K562 (cell line): ENCODE measurements around the gene ZNF319. TPM values are rescaled to one million over a fixed set of nuclear protein-coding genes. Genes with fewer than 3 reads are reported as not detected.

Source experiments
- ATAC-seq: fragments of 200-7000 bp; cut with Tn5 transposase; 3 replicates; pipeline ENCODE4 v1.9.1; 2020; ENCODE audit warnings: moderate library complexity
- BruUV-seq: library from RNA; stranded (reverse); fragments of 400-500 nt; replicated peaks from 2 replicates; lab custom pipeline; 2021; lab: Mats Ljungman, UMichigan
- CTCF ChIA-PET: fragments of 300-600 bp; formaldehyde crosslinking; extraction: SDS; loops from one replicate; lab custom pipeline; 2021; ENCODE audit warnings: low intra/inter-chr PET ratio; lab: Yijun Ruan, JAX
- POLR2A ChIA-PET: fragments of 300-600, 350-650 bp; sonication (Branson Sonifier 250); formaldehyde crosslinking; extraction: SDS; loops from one replicate; lab custom pipeline; 2021; ENCODE audit warnings: antibody characterized with exemption, inconsistent platforms; lab: Yijun Ruan, JAX
- DNase-seq, 4 experiments: peaks; one replicate each; pipeline versions ENCODE4 v3.0.0 to v3.0.0-alpha.2; 2011 to 2018; ENCODE audit warnings: low spot score in 3 of 4, mixed read lengths in 3 of 4; ENCODE audit errors: extremely low read depth in 1 of 4
- FAIRE-seq: peaks from 2 replicates; lab custom pipeline; 2011; peaks lifted over from hg19 to GRCh38; lab: Jason Lieb, UNC
- H2AFZ ChIP-seq: 2 replicates; pipeline ENCODE4 v1.6.0; 2011; ENCODE audit warnings: low read depth, low read length, control low read depth, inconsistent platforms
- H3K27ac ChIP-seq: fragments of 200-600 bp; 3 replicates; pipeline ENCODE4 v1.8.0; 2011; ENCODE audit warnings: low read depth, mild to moderate bottlenecking, control low read depth, inconsistent platforms, low read length, moderate library complexity, mixed read lengths; ENCODE audit errors: extremely low read depth
- H3K27me3 ChIP-seq, 2 experiments: fragments of 300-600 bp in 1 of 2; 2 replicates in 1 of 2; 3 replicates in 1 of 2; pipeline versions ENCODE4 v1.6.0 to v1.8.0; 2011; ENCODE audit warnings: inconsistent platforms in 2 of 2, low read length in 2 of 2, mild to moderate bottlenecking in 1 of 2, mixed read lengths in 1 of 2, moderate library complexity in 1 of 2; ENCODE audit not compliant: control insufficient read depth in 2 of 2, insufficient read depth in 2 of 2
- H3K36me3 ChIP-seq: fragments of 300-600 bp; 3 replicates; pipeline ENCODE4 v1.8.0; 2011; ENCODE audit warnings: mild to moderate bottlenecking, low read length, inconsistent platforms; ENCODE audit not compliant: control insufficient read depth, insufficient read depth
- H3K4me1 ChIP-seq, 2 experiments: fragments of 200-600 bp in 1 of 2; replicated peaks in 1 of 2; 2 replicates in 1 of 2; 3 replicates in 1 of 2; pipeline versions ENCODE4 v1.5.1 to v1.8.0; 2011; ENCODE audit warnings: inconsistent platforms in 2 of 2, low read length in 2 of 2, mild to moderate bottlenecking in 1 of 2, mixed read lengths in 1 of 2, moderate library complexity in 1 of 2; ENCODE audit not compliant: control insufficient read depth in 2 of 2, insufficient read depth in 2 of 2
- H3K4me2 ChIP-seq: 2 replicates; pipeline ENCODE4 v1.6.1; 2011; ENCODE audit warnings: low read length, control low read depth, inconsistent platforms, mixed read lengths; ENCODE audit not compliant: insufficient read depth
- H3K4me3 ChIP-seq: fragments of 200-600 bp; sonication (generic), shearing (Covaris generic); 2 replicates; pipeline ENCODE4 v1.5.1; 2016; ENCODE audit warnings: control low read depth, inconsistent platforms
- H3K79me2 ChIP-seq: fragments of 200-600 bp; 3 replicates; pipeline ENCODE4 v1.8.0; 2011; ENCODE audit warnings: low read length, inconsistent platforms; ENCODE audit not compliant: control insufficient read depth, insufficient read depth
- H3K9ac ChIP-seq, 2 experiments: 2 replicates each; pipeline versions ENCODE4 v1.6.0 to v1.6.1; 2011; ENCODE audit warnings: low read depth in 2 of 2, low read length in 2 of 2, control low read depth in 1 of 2, inconsistent platforms in 1 of 2, mild to moderate bottlenecking in 1 of 2, mixed read lengths in 1 of 2; ENCODE audit not compliant: insufficient read depth in 1 of 2
- H3K9me1 ChIP-seq: one replicate; pipeline ENCODE4 v1.6.0; 2011; ENCODE audit warnings: inconsistent platforms, mild to moderate bottlenecking, low read length, moderate library complexity; ENCODE audit not compliant: control insufficient read depth, insufficient read depth
- H3K9me3 ChIP-seq: replicated peaks from 2 replicates; pipeline ENCODE4 v1.5.1; 2011; ENCODE audit warnings: low read depth, low read length, inconsistent platforms; ENCODE audit not compliant: control insufficient read depth, insufficient read depth
- H4K20me1 ChIP-seq: replicated peaks from 2 replicates; pipeline ENCODE4 v1.6.1; 2011; ENCODE audit warnings: low read length, inconsistent platforms, mixed read lengths; ENCODE audit not compliant: control insufficient read depth, insufficient read depth
- ARNT ChIP-seq, 2 experiments: fragments of 450-650 bp; IDR thresholded peaks; 2 replicates each; pipeline ENCODE4 v1.6.1; 2016; ENCODE audit warnings: mild to moderate bottlenecking in 1 of 2
- BHLHE40 ChIP-seq: IDR thresholded peaks from 2 replicates; pipeline ENCODE4 v1.6.1; 2011; ENCODE audit warnings: low read length, improper control_type of control experiment
- DPF2 ChIP-seq: fragments of 450-650 bp; IDR thresholded peaks from 2 replicates; pipeline ENCODE4 v1.6.1; 2016
- ELF2 ChIP-seq: fragments of 250-450 bp; sonication (Bioruptor Pico); IDR thresholded peaks from 2 replicates; pipeline ENCODE4 v1.5.0; 2021; ENCODE audit warnings: mild to moderate bottlenecking
- EP400 ChIP-seq: fragments of 450-650 bp; IDR thresholded peaks from 2 replicates; pipeline ENCODE4 v1.6.1; 2017; ENCODE audit warnings: antibody characterized with exemption, mild to moderate bottlenecking, moderate library complexity
- GABPB1 ChIP-seq: sonication (generic); formaldehyde crosslinking; IDR thresholded peaks from 2 replicates; pipeline ENCODE4 v1.8.0; 2022; ENCODE audit warnings: mild to moderate bottlenecking, missing genetic modification reagents
- HNRNPLL ChIP-seq: fragments of 200-400 bp; formaldehyde crosslinking; IDR thresholded peaks from 2 replicates; pipeline ENCODE4 v1.6.1; 2017; ENCODE audit warnings: low read length, low read depth, mild to moderate bottlenecking; ENCODE audit not compliant: poor library complexity, severe bottlenecking
- IRF2 ChIP-seq: sonication (generic); formaldehyde crosslinking; IDR thresholded peaks from 2 replicates; pipeline ENCODE4 v1.8.1; 2022; ENCODE audit warnings: mild to moderate bottlenecking, missing genetic modification reagents
- KDM2B ChIP-seq: fragments of 250-450 bp; sonication (Bioruptor Pico); IDR thresholded peaks from 2 replicates; pipeline ENCODE4 v1.8.0; 2021; ENCODE audit warnings: mild to moderate bottlenecking, moderate library complexity
- KDM5B ChIP-seq: fragments of 200-600 bp; sonication (generic); IDR thresholded peaks from 2 replicates; pipeline ENCODE4 v1.6.1; 2012; ENCODE audit warnings: low read depth, mild to moderate bottlenecking, moderate library complexity, low read length, control low read depth, inconsistent platforms; ENCODE audit not compliant: insufficient replicate concordance
- MXI1 ChIP-seq: IDR thresholded peaks from 2 replicates; pipeline ENCODE4 v1.6.1; 2011; ENCODE audit warnings: low read depth, mild to moderate bottlenecking, improper control_type of control experiment, low read length
- SMC3 ChIP-seq: conservative IDR thresholded peaks from 2 replicates; pipeline ENCODE4 v1.6.1; 2011; ENCODE audit warnings: low read depth, low read length, improper control_type of control experiment; ENCODE audit not compliant: insufficient read depth
- TSC22D4 ChIP-seq: fragments of 450-650 bp; IDR thresholded peaks from 2 replicates; pipeline ENCODE4 v1.6.1; 2016; ENCODE audit warnings: missing genetic modification characterization, missing biosample characterization, control low read depth
- YBX1 ChIP-seq: fragments of 450-650 bp; IDR thresholded peaks from 2 replicates; pipeline ENCODE4 v1.7.1; 2016; ENCODE audit warnings: mild to moderate bottlenecking
- ZFPM2 ChIP-seq: fragments of 250-450 bp; sonication (Bioruptor Pico); IDR thresholded peaks from 2 replicates; pipeline ENCODE4 v1.5.1; 2022; ENCODE audit warnings: mild to moderate bottlenecking
- WGBS: fragments of 100-300 bp; shearing (Covaris generic); methylation state at CpG from one replicate; pipeline ENCODE4 v1.1.6; 2016; ENCODE audit warnings: low coverage, mixed read lengths; ENCODE audit not compliant: insufficient coverage; ENCODE audit errors: missing lambda C conversion rate; 5-methylcytosine and 5-hydroxymethylcytosine counted together
- in situ Hi-C: fragments of 300-500 bp; cut with MboI; formaldehyde crosslinking; loops from 4 replicates; pipeline ENCODE4 v1.15.0; 2018; ENCODE audit warnings: inconsistent platforms, mixed read lengths
- intact Hi-C: fragments of 100-400 bp; cut with micrococcal nuclease; formaldehyde crosslinking; loops from 2 replicates; pipeline ENCODE4 v1.14.2; 2022
- polyA plus RNA-seq, 8 experiments: library from polyadenylated mRNA; depleted of rRNA in 4 of 8; stranded (reverse) in 5 of 8; unstranded in 3 of 8; fragments of >200 nt; fragmentation: Nextera tagmentation in 2 of 8; fragmentation: Illumina TruSeq in 1 of 8; extraction: Ambion mirVana in 2 of 8; extraction: Trizol in 1 of 8; gene quantifications; 2 replicates each; pipeline versions ENCODE4 v1.2.1 to v1.2.3, GENCODE V29; 2011 to 2014; ENCODE audit warnings: inconsistent platforms in 1 of 8, missing spikeins in 1 of 8
- total RNA-seq, 7 experiments: library from RNA; depleted of rRNA in 6 of 7; stranded (reverse); fragments of >200 nt in 6 of 7; fragmentation: Illumina TruSeq in 2 of 7; extraction: Trizol in 2 of 7; gene quantifications; 2 replicates each; pipeline versions ENCODE4 v1.2.1 to v1.2.3, GENCODE V29; 2011 to 2021; ENCODE audit warnings: low replicate concordance in 1 of 7
- TF ChIP-seq, protein P1 (sequence below): sonication (generic); formaldehyde crosslinking; IDR thresholded peaks from 2 replicates; pipeline ENCODE4 v1.8.1; 2022; ENCODE audit warnings: missing genetic modification reagents

ZNF319 gene
- total and polyA plus RNA-seq, 9 of the 15 experiments (the other 6 are each of a cell fraction or from before 2014, with no cell fraction given), result 0.20 to 5.7 (median 1.4) TPM

DNA sequence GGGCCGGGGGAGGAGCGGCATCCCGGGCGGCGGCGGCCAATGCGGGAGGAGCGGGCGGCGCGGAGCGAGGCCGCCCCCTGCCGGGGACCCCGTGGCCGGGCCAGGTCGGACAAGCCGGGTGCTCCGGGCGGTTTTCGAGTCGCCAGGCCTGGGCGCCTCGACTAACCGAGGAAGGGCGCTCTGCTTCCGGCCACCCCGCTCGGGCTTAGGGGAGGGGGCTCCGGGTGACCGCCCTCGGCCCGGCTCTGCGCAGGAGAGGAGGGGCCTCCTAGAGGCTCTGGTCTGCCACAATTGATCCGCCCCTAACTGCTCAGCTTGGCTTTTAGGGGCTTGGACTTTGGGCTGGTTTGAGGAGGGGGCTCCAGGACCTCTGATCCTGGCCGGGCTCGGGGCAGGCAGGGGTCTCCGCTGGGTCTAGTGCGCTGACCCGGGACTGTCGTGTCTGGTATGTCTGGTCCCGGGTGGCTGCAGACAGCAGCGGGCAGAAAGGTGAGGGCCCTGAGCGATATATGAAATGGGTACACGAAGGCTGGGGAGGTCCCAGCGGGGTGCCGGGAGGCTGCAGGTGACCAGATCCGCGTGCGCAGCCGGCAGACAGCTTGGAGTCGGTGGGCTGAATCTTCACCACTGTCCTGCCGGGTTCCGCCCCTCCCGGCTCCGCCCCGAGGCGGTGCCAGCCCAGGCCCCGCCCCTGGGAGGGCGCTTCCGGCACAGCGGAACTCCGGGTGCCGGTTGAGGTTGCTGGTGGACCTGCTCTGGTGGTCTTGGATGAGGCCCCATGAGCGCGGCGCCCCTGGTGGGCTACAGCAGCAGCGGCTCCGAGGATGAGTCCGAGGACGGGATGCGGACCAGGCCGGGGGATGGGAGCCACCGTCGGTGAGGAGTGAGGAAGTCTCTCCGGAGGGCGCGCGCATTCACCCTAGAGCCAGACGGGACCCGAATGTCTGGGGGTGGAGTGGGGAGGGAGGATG lies 519 bp upstream of the ZNF319 start, which contains the start of gene USB1:
USB1 (plus strand) TSS at position 702 of the 971 bp plus-strand sequence; CDS start at position 779, 77 bp downstream.
- peaks cover 5% of the 10 kb centered on the region for H4K20me1 ChIP-seq
- H3K27me3 ChIP-seq, result no peaks in the 10 kb centered on the region
- peaks cover 21 to 31% of the 10 kb centered on the region in 2 experiments; a peak in 4 of 5 replicates for H3K4me1 ChIP-seq
- H3K9me3 ChIP-seq, result no peaks in the 10 kb centered on the region
- peak within 1 kb of the TSS; percentile 84 for H3K4me2 ChIP-seq
- peak within 1 kb of the TSS; percentile 67 to 96 for H3K9ac ChIP-seq
- H3K27ac ChIP-seq, result peak within 1 kb of the TSS; percentile 71
- ChIA-PET POLR2A (interaction anchor here (0.6 to 0.8 kb wide), 3 partner anchors 24 to 128 kb away, joined by 3 read pairs; partner anchors contain the start of gene CFAP20), CTCF (interaction anchor here (0.5 to 3.2 kb wide), 4 partner anchors 93 to 244 kb away, joined by 3 to 33 read pairs (median 4); no protein-coding TSS in a partner anchor)
- BruUV-seq, result no TSS peak
- FAIRE-seq, result peak; percentile 93
- in situ Hi-C loops, result loop anchor here (5.0 to 10.0 kb wide), 2 partner anchors 99 to 246 kb away; no protein-coding TSS in a partner anchor
- ATAC-seq, result peak; percentile 94
- H3K36me3 ChIP-seq, result peaks cover 38% of the 10 kb centered on the region; the same call in 1 of the 3 replicates
- peak within 1 kb of the TSS; percentile 94 for H3K4me3 ChIP-seq
- peak; percentile 93 to 96 (median 95) for DNase-seq
- H3K9me1 ChIP-seq, result no peaks in the 10 kb centered on the region
- intact Hi-C loops, result loop anchor here (1.0 to 10.0 kb wide), 5 partner anchors 54 to 426 kb away; partner anchors contain the start of gene KATNB1
- WGBS, result 0% methylated on average over 36 of the region's 81 CpGs
- H2AFZ ChIP-seq, result peak within 1 kb of the TSS; percentile 96
- peaks cover 6% of the 10 kb centered on the region; the same call in 2 of the 3 replicates for H3K79me2 ChIP-seq
- no peak for TF ChIP-seq IRF2 (CRISPR knock-in tag)
- no peak for TF ChIP-seq YBX1
- TF ChIP-seq DPF2, result 0 out of 2 replicates have a peak, but pooled peaks have one; percentile 19
- no peak for TF ChIP-seq TSC22D4 (tag)
- TF ChIP-seq MXI1, result no peak
- peak; percentile 67 for TF ChIP-seq KDM5B
- TF ChIP-seq HNRNPLL, result no peak
- no peak for TF ChIP-seq EP400
- TF ChIP-seq ELF2 (CRISPR knock-in tag), result peak; percentile 57; the same call in 1 of the 2 replicates
- TF ChIP-seq KDM2B (CRISPR knock-in tag), result no peak
- TF ChIP-seq, protein P1, sequence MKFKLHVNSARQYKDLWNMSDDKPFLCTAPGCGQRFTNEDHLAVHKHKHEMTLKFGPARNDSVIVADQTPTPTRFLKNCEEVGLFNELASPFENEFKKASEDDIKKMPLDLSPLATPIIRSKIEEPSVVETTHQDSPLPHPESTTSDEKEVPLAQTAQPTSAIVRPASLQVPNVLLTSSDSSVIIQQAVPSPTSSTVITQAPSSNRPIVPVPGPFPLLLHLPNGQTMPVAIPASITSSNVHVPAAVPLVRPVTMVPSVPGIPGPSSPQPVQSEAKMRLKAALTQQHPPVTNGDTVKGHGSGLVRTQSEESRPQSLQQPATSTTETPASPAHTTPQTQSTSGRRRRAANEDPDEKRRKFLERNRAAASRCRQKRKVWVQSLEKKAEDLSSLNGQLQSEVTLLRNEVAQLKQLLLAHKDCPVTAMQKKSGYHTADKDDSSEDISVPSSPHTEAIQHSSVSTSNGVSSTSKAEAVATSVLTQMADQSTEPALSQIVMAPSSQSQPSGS (CRISPR knock-in tag), result 0 out of 2 replicates have a peak, but pooled peaks have one; percentile 13
- TF ChIP-seq BHLHE40, result peak; percentile 86
- TF ChIP-seq ARNT (IDR thresholded peaks at IDR 0.05), result no peak
- no peak for TF ChIP-seq ZFPM2 (CRISPR knock-in tag)
- TF ChIP-seq SMC3, result peak; percentile 65; the same call in 1 of the 2 replicates
- peak; percentile 82 for TF ChIP-seq GABPB1 (CRISPR knock-in tag)
